HG03139 (cell line): ENCODE measurements around the gene CD151.

Experiments
- ATAC-seq: cut with Tn5 transposase; IDR thresholded peaks from one replicate; pipeline ENCODE4 v1.9.1; 2021; ENCODE audit not compliant: unreplicated experiment

The CD151 gene

GRCh38 chr11:869399-870126, 36.8 kb downstream of the CD151 start:
- no peak for ATAC-seq

DNA sequence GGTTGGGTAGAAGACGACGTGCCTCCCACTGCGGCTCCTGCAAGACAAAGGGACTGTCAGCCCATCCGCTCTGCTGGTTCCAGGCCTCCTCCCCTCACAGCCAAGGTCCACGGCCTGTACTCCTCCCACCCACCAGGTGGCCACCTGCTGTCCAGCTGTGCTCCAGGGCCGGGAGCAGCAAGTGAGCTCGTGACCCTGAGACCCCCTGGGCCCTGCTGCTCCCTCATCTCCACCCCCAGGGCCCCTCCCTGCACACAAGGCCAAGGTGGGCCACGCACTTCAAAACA, 37.3 kb downstream of the CD151 start:
- no peak for ATAC-seq

GRCh38 chr11:870418-870817, 37.7 kb downstream of the CD151 start:
- ATAC-seq: no peak

DNA sequence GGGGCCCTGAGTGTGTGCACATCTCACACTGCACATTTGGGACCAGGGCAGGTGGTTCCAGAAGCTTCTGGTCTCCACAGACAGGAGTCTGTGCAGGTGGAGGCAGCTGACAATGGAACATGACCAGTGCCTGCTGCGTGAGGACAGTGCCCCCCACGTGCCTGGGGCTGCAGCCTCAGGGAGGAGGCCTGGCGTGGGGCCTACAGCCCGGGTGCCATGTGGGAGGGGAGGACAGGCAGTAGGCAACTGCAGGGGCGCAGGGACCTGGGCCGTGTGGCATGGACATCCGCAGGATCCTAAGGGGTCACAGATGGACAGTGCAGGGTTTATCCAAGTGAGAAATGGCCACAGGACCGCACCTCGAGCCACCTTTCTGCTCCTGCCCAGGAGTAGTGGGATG, 38.7 kb downstream of the CD151 start:
- ATAC-seq: no peak

DNA sequence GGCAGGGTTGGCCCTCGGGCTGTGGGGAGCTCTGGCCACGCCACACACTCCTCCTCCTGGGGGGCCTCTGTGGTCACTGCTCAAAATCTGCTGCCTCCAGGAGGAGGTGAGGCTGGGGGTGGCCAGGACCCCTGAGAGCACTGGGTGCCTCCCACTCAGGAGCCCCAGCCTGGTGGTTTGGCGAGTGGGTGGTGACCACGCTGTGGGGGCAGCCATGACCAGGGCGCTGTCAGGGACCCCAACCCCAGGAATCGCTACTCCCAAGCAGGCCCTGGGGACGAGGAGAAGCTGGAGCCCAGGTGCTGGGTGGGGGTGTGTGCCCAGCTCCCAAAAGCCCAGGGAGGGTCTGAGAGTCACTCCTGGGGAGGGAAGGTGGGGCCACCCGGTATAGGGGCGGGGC, 40.0 kb downstream of the CD151 start:
- ATAC-seq: no peak

- no peak for ATAC-seq
Observed at GRCh38 chr11:873706-874105, 41.0 kb downstream of the CD151 start.

DNA sequence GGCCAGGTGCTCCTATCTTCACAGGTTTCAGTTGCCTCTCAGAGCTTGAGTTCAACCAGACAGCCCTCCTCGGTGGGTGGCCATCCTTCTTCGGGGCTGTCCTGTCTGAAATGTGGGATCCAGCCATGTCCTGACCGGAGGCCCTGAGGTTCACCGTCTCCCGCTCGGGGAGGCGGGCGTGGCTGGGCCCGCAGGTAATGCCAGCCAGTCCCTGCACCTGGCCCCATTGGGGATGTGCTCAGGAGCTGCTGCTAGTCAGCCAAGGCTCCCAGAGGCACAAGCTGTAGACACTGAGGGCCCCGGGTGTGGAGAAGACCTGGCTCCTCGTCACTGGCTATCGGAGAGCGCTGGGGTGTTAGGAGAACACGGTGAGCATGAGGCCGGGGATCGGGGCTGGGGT, 42.5 kb downstream of the CD151 start:
- ATAC-seq: no peak

DNA sequence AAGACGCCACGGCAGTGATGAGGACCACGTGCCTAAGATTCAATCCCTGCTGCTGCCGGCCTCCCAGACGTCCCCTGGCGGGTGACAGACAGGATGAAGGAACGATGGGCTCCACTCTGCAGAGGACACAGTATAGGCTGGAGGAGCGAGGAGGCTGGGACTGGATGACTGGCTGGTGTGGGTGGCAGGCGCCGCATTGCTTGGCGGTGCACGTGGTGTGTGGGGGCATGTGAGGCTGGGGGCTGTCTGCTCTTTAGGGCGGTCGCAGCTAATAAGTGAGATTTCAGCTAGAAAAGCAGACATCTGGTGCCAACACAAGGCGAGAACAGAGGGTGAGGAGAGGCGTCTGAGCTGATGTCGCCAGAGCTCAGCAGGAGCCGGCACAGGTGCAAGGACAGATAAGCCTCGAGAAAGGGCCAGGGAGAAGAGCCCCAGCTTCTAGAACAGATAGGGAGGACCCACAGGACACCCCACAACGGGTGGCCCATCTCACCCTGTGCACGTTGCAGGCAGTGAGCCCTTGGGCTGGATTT, 43.1 kb downstream of the CD151 start:
- no peak for ATAC-seq

- no peak for ATAC-seq
Observed at GRCh38 chr11:876545-876944, 43.8 kb downstream of the CD151 start.

GRCh38 chr11:877565-877964, 44.8 kb downstream of the CD151 start:
- ATAC-seq: no peak

- ATAC-seq: no peak
Observed at GRCh38 chr11:880447-880846, 47.7 kb downstream of the CD151 start.

- ATAC-seq: no peak
Observed at GRCh38 chr11:882596-882995, 49.8 kb downstream of the CD151 start.

DNA sequence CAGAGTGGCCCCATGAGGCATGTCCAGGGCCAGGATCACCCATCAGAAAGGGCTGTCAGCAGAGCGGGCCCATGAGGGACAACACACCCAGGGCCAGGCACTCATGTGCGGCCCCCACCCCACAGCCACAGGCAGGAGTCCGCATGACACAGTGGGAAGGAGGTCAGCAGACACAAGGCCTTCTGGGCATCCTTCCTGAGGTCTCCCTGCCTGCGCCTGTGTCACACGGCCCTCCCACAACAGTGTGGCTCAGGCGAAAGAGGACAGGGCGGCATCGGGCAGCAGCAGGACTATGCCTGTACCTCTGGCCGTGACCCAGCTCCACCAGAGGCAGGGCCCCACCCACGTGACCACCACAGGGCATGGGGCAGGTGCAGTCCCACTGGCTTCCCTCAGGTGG, 50.8 kb downstream of the CD151 start:
- ATAC-seq: no peak

DNA sequence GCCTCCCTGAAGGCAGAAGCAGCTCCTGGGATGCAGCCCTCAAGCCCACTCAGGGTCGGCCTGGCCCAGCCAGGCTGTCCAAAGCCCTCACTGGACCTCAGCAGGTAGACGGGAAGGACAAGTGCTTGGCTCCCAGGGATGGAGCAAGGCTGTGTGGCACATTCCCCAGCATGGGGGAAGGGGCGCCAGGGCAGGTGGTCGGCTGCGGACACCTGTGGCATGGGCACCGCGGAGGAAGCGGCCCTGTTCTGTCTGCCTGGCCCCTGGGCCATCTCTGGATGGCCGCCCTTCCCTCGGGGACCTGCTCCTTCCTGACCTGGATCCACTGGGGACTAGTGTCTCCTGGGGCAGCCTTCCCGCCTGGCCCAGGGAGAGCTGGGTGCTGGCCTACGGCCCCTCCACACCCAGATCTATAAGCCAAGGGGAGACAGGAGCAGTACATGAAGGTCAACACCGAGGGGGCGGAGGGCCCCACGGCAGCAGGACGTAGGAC, 51.9 kb downstream of the CD151 start:
- no peak for ATAC-seq

- ATAC-seq: no peak
Observed at GRCh38 chr11:886568-886967, 53.8 kb downstream of the CD151 start.

DNA sequence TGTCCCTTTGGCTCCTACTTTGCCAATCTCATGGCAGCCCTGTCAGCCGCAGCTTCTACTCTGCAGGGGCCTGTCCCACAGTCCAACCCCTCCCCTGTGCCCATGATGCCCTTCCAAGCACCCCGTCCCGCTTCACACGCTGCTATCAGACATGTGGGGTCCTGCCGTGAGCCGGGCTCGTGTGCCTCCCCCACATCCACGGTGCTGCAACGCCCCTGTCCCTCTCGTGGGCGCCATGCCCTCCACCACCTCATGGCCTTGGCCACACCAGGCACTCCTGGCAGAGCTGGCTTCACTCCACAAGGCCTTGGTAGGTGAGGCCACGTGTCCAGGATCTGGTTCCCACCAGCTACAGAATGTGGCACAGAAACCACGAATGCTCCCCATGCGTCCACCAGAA, 54.8 kb downstream of the CD151 start:
- ATAC-seq: no peak
